Osteoblast (primary cell): ENCODE results near the gene GAS7. TPM values are rescaled to one million over a fixed set of nuclear protein-coding genes. Genes with fewer than 3 reads are reported as not detected.

Experiments used
- DNase-seq: peaks from one replicate; pipeline ENCODE4 v3.0.0; 2011; ENCODE audit warnings: low spot score, mixed read lengths; ENCODE audit not compliant: insufficient read length; ENCODE audit errors: missing footprints
- H2AFZ ChIP-seq: 2 replicates; pipeline ENCODE4 v1.6.0; 2011; ENCODE audit warnings: mild to moderate bottlenecking, low read length
- H3K27ac ChIP-seq: 2 replicates; pipeline ENCODE4 v1.5.1; 2011; ENCODE audit warnings: mild to moderate bottlenecking, low read depth, low read length, moderate library complexity
- H3K27me3 ChIP-seq: 2 replicates; pipeline ENCODE4 v1.6.0; 2012; ENCODE audit warnings: mild to moderate bottlenecking, control low read depth, inconsistent platforms, low read length, moderate library complexity; ENCODE audit not compliant: insufficient read depth
- H3K36me3 ChIP-seq: 2 replicates; pipeline ENCODE4 v1.5.1; 2011; ENCODE audit warnings: mild to moderate bottlenecking, low read length, control low read depth, moderate library complexity; ENCODE audit not compliant: insufficient read depth
- H3K4me1 ChIP-seq: 2 replicates; pipeline ENCODE4 v1.5.1; 2011; ENCODE audit warnings: mild to moderate bottlenecking, low read length, control low read depth, moderate library complexity; ENCODE audit not compliant: insufficient read depth
- H3K4me2 ChIP-seq: 2 replicates; pipeline ENCODE4 v1.6.0; 2011; ENCODE audit warnings: mild to moderate bottlenecking, low read length; ENCODE audit not compliant: insufficient read depth
- H3K4me3 ChIP-seq: fragments of 200-600 bp; sonication (generic); 3 replicates; pipeline ENCODE4 v1.5.1; 2012; ENCODE audit warnings: mild to moderate bottlenecking, low read length, inconsistent platforms; ENCODE audit not compliant: insufficient read depth
- H3K79me2 ChIP-seq: 2 replicates; pipeline ENCODE4 v1.6.0; 2012; ENCODE audit warnings: mild to moderate bottlenecking, low read length, control low read depth, inconsistent platforms; ENCODE audit not compliant: insufficient read depth
- H3K9me3 ChIP-seq: 2 replicates; pipeline ENCODE4 v1.5.1; 2011; ENCODE audit warnings: low read depth, low read length, control low read depth
- H4K20me1 ChIP-seq: 2 replicates; pipeline ENCODE4 v1.6.0; 2012; ENCODE audit warnings: mild to moderate bottlenecking, low read length, control low read depth; ENCODE audit not compliant: insufficient read depth
- total RNA-seq: library from RNA; depleted of rRNA; stranded (reverse); fragments of >200 nt; gene quantifications from 2 replicates; pipeline ENCODE4 v1.2.3, GENCODE V29; 2012
- TF ChIP-seq, protein P1 (sequence below): IDR thresholded peaks from 2 replicates; pipeline ENCODE4 v1.5.1; 2011; ENCODE audit warnings: mild to moderate bottlenecking, low read depth, low read length, moderate library complexity; ENCODE audit errors: extremely low read depth

GAS7 gene
- total RNA-seq, 1 donor: 3.6 TPM

GRCh38 chr17:10046786-10047785 lies 151.3 kb downstream of the GAS7 start:
- Histone ChIP-seq H3K4me3 (no peak overlapping the region), H4K20me1 (no peaks in the 10 kb centered on the region), H3K27ac (no peak overlapping the region), H3K9me3 (no peaks in the 10 kb centered on the region), H3K36me3 (no peaks in the 10 kb centered on the region), H3K4me1 (no peaks in the 10 kb centered on the region), H2AFZ (no peak overlapping the region), H3K4me2 (no peak overlapping the region), H3K79me2 (no peaks in the 10 kb centered on the region), H3K27me3 (no peaks in the 10 kb centered on the region)
- TF ChIP-seq, protein P1, sequence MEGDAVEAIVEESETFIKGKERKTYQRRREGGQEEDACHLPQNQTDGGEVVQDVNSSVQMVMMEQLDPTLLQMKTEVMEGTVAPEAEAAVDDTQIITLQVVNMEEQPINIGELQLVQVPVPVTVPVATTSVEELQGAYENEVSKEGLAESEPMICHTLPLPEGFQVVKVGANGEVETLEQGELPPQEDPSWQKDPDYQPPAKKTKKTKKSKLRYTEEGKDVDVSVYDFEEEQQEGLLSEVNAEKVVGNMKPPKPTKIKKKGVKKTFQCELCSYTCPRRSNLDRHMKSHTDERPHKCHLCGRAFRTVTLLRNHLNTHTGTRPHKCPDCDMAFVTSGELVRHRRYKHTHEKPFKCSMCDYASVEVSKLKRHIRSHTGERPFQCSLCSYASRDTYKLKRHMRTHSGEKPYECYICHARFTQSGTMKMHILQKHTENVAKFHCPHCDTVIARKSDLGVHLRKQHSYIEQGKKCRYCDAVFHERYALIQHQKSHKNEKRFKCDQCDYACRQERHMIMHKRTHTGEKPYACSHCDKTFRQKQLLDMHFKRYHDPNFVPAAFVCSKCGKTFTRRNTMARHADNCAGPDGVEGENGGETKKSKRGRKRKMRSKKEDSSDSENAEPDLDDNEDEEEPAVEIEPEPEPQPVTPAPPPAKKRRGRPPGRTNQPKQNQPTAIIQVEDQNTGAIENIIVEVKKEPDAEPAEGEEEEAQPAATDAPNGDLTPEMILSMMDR: no peak
- no peak for DNase-seq

GRCh38 chr17:10045871-10046658 lies 152.3 kb downstream of the GAS7 start:
- H3K4me1 ChIP-seq: no peaks in the 10 kb centered on the region
- no peaks in the 10 kb centered on the region for H3K9me3 ChIP-seq
- no peaks in the 10 kb centered on the region for H3K79me2 ChIP-seq
- H2AFZ ChIP-seq: no peak overlapping the region
- no peaks in the 10 kb centered on the region for H4K20me1 ChIP-seq
- no peak for DNase-seq
- H3K4me2 ChIP-seq: no peak overlapping the region
- H3K4me3 ChIP-seq: no peak overlapping the region
- TF ChIP-seq, protein P1: no peak
- H3K27me3 ChIP-seq: no peaks in the 10 kb centered on the region
- H3K36me3 ChIP-seq: no peaks in the 10 kb centered on the region
- H3K27ac ChIP-seq: no peak overlapping the region

- H3K4me3 ChIP-seq: no peak overlapping the region
- no peaks in the 10 kb centered on the region for H3K4me1 ChIP-seq
- TF ChIP-seq, protein P1: no peak
- no peaks in the 10 kb centered on the region for H4K20me1 ChIP-seq
- no peak overlapping the region for H3K27ac ChIP-seq
- H3K9me3 ChIP-seq: no peaks in the 10 kb centered on the region
- no peaks in the 10 kb centered on the region for H3K27me3 ChIP-seq
- no peaks in the 10 kb centered on the region for H3K79me2 ChIP-seq
- no peaks in the 10 kb centered on the region for H3K36me3 ChIP-seq
- H2AFZ ChIP-seq: no peak overlapping the region
- no peak overlapping the region for H3K4me2 ChIP-seq
- no peak for DNase-seq
These were observed 155.7 kb downstream of the GAS7 start for GRCh38 chr17:10042589-10043244.
